GM12874 (cell line): ENCODE data around the gene ELL2.

ENCODE experiments used
- TF ChIP-seq, protein P1 (sequence below): IDR thresholded peaks from 2 replicates; pipeline ENCODE4 v1.5.1; 2011; ENCODE audit warnings: low read depth, mild to moderate bottlenecking, control low read depth, low read length, moderate library complexity; ENCODE audit not compliant: insufficient read depth

ELL2 gene

GRCh38 chr5:95961617-95962474 is at the start of gene ELL2:
Gene ELL2 (minus strand): TSS chr5:95961851. CDS start chr5:95961721, 130 bp downstream.
- TF ChIP-seq, protein P1, sequence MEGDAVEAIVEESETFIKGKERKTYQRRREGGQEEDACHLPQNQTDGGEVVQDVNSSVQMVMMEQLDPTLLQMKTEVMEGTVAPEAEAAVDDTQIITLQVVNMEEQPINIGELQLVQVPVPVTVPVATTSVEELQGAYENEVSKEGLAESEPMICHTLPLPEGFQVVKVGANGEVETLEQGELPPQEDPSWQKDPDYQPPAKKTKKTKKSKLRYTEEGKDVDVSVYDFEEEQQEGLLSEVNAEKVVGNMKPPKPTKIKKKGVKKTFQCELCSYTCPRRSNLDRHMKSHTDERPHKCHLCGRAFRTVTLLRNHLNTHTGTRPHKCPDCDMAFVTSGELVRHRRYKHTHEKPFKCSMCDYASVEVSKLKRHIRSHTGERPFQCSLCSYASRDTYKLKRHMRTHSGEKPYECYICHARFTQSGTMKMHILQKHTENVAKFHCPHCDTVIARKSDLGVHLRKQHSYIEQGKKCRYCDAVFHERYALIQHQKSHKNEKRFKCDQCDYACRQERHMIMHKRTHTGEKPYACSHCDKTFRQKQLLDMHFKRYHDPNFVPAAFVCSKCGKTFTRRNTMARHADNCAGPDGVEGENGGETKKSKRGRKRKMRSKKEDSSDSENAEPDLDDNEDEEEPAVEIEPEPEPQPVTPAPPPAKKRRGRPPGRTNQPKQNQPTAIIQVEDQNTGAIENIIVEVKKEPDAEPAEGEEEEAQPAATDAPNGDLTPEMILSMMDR = no peak

- TF ChIP-seq, protein P1 = no peak
Measured at GRCh38 chr5:96008987-96009647, 47.5 kb upstream of the ELL2 start.

DNA sequence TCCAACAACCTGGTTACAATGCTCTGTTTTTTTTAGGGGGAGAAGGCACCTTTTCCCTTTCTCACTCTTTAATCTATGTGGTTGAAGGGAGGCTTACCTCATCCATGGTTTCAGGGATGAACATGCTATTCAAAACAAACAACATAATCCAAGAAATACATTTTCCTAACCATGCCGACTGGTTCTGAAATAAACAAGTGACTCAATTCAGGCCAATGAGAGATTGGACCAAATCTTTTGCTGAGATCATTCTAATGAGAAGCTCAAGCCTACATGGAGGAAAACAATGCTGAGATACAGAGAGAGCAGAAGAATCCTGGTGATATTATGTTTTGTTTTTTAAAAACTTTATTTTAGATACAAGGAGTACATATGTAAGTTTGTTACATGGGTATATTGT is 46.8 kb upstream of the ELL2 start:
- TF ChIP-seq, protein P1 = no peak

GRCh38 chr5:96007051-96007450 is 45.4 kb upstream of the ELL2 start:
- TF ChIP-seq, protein P1 = no peak

GRCh38 chr5:96006291-96006690 is 44.6 kb upstream of the ELL2 start:
- TF ChIP-seq, protein P1 = no peak

DNA sequence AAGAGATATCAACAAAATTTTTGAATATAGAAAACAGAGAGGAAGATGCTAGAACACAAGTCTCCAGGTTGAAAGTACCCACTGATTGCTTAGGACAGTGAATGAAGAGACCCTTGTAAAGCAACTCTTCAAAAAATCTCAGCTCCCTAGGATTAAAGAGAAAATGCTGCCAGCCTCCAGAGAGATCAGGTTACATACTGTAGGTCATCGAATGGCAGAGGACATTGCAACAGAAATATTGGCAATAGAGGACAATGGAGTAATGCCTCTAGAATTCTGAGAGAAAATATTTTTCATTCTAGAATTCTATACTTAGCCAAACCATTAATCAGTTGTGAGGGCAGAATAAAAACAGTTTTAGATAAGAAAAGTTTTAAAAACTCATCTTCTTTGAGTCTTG is 43.1 kb upstream of the ELL2 start:
- TF ChIP-seq, protein P1 = no peak

GRCh38 chr5:96004087-96004486 is 42.4 kb upstream of the ELL2 start:
- TF ChIP-seq, protein P1 = no peak
